Karpas-422 (cell line): ENCODE results near the gene PRCC. TPM values are rescaled to one million over a fixed set of nuclear protein-coding genes. Genes with fewer than 3 reads are reported as not detected.
"Not testable (repeated sequence)": the region's sequence is repeated elsewhere in the genome, so short reads cannot be mapped to it uniquely, and the experiment has no call there.

Source experiments
- DNase-seq: peaks from one replicate; pipeline ENCODE4 v3.0.0-alpha.2; 2015
- H2AFZ ChIP-seq: fragments of 200-600 bp; sonication (generic); 2 replicates; pipeline ENCODE4 v1.6.1; 2014; ENCODE audit warnings: antibody characterized with exemption, low read length, mixed read lengths
- H3K27ac ChIP-seq: fragments of 200-600 bp; sonication (generic); 2 replicates; pipeline ENCODE4 v1.5.1; 2014; ENCODE audit warnings: mild to moderate bottlenecking, low read length, moderate library complexity
- H3K27me3 ChIP-seq: fragments of 200-600 bp; sonication (generic); 2 replicates; pipeline ENCODE4 v1.6.1; 2014; ENCODE audit warnings: low read length, mixed read lengths
- H3K36me3 ChIP-seq: fragments of 200-600 bp; sonication (generic); 2 replicates; pipeline ENCODE4 v1.6.1; 2014; ENCODE audit warnings: low read length, mixed read lengths; ENCODE audit not compliant: insufficient read depth
- H3K4me1 ChIP-seq: fragments of 200-600 bp; sonication (generic); 2 replicates; pipeline ENCODE4 v1.6.1; 2014; ENCODE audit warnings: mild to moderate bottlenecking, low read length, mixed read lengths
- H3K4me2 ChIP-seq: fragments of 200-600 bp; sonication (generic); 2 replicates; pipeline ENCODE4 v1.6.1; 2014; ENCODE audit warnings: low read length, low read depth, mild to moderate bottlenecking; ENCODE audit not compliant: poor library complexity, severe bottlenecking
- H3K4me3 ChIP-seq: fragments of 200-600 bp; sonication (generic); 2 replicates; pipeline ENCODE4 v1.5.1; 2014; ENCODE audit warnings: mild to moderate bottlenecking, antibody characterized with exemption, low read length, mixed read lengths
- H3K79me2 ChIP-seq: fragments of 200-600 bp; sonication (generic); 2 replicates; pipeline ENCODE4 v1.6.1; 2014; ENCODE audit warnings: mild to moderate bottlenecking, low read length, mixed read lengths
- H3K9ac ChIP-seq: fragments of 200-600 bp; sonication (generic); 2 replicates; pipeline ENCODE4 v1.6.0; 2014; ENCODE audit warnings: low read length
- H3K9me2 ChIP-seq: fragments of 200-600 bp; sonication (generic), shearing (Covaris generic); replicated peaks from 2 replicates; pipeline ENCODE4 v1.6.0; 2014; ENCODE audit warnings: mild to moderate bottlenecking, low read length, moderate library complexity; ENCODE audit not compliant: insufficient read depth
- H3K9me3 ChIP-seq: fragments of 300-700, 200-600 bp; sonication (generic); 2 replicates; pipeline ENCODE4 v1.6.1; 2014; ENCODE audit warnings: low read length, mixed read lengths
- H4K20me1 ChIP-seq: fragments of 200-600 bp; sonication (generic); 2 replicates; pipeline ENCODE4 v1.6.1; 2014; ENCODE audit warnings: mild to moderate bottlenecking, antibody characterized with exemption, low read length, low read depth; ENCODE audit not compliant: insufficient read depth
- total RNA-seq: library from RNA; depleted of rRNA; stranded (reverse); fragments of >200 nt; shearing (Covaris generic); gene quantifications from 2 replicates; pipeline ENCODE4 v1.2.3, GENCODE V29; 2014; ENCODE audit warnings: low replicate concordance

Gene PRCC
- total RNA-seq, 1 experiment from 2014 or later: 39.6 TPM

DNA sequence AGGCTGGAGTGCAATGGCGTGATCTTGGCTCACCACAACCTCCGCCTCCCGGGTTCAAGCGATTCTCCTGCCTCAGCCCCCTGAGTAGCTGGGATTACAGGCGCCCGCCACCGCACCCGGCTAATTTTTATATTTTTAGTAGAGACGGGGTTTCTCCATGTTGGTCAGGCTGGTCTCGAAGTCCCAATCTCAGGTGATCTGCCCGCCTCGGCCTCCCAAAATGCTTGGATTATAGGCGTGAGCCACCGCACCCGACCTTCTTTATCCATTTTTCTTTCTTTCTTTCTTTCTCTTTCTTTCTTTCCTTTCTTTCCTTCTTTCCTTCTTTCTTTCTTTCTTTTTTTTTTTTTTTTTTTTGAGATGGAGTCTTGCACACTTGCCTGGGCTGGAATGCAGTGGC is 2.2 kb upstream of the PRCC start:
- H2AFZ ChIP-seq, DNase-seq, H4K20me1 ChIP-seq: not testable (repeated sequence)

GRCh38 chr1:156765666-156766065 is 1.7 kb upstream of the PRCC start:
- Histone ChIP-seq H3K36me3 (peaks cover 3% of the 10 kb centered on the region; the same call in 1 of the 2 replicates), H2AFZ (peak overlapping the region; percentile 51), H4K20me1 (peaks cover 7% of the 10 kb centered on the region; the same call in 1 of the 2 replicates), H3K9ac (peak overlapping the region; percentile 87), H3K27ac (peak overlapping the region; percentile 40; the same call in 1 of the 2 replicates), H3K27me3 (no peaks in the 10 kb centered on the region), H3K9me3 (no peaks in the 10 kb centered on the region), H3K79me2 (peaks cover 47% of the 10 kb centered on the region), H3K4me1 (peaks cover 24% of the 10 kb centered on the region), H3K4me2 (peak overlapping the region; percentile 92), H3K9me2 (no peaks in the 10 kb centered on the region), H3K4me3 (peak overlapping the region; percentile 86)
- DNase-seq: no peak

More for the DNA sequence above, 2.2 kb upstream of the PRCC start:
- not testable (repeated sequence) for H3K27me3 ChIP-seq, H3K9ac ChIP-seq, H3K9me2 ChIP-seq, H3K4me3 ChIP-seq, H3K27ac ChIP-seq, H3K9me3 ChIP-seq, H3K36me3 ChIP-seq, H3K4me2 ChIP-seq
- Histone ChIP-seq H3K79me2 (peaks cover 41% of the 10 kb centered on the region), H3K4me1 (peaks cover 21% of the 10 kb centered on the region)

- Histone ChIP-seq H3K4me2 (peak overlapping the region; percentile 92), H3K36me3 (peaks cover 8% of the 10 kb centered on the region; the same call in 1 of the 2 replicates), H3K4me3 (peak overlapping the region; percentile 86), H3K27ac (peak overlapping the region; percentile 40; the same call in 1 of the 2 replicates), H3K27me3 (no peaks in the 10 kb centered on the region), H4K20me1 (peaks cover 7% of the 10 kb centered on the region; the same call in 1 of the 2 replicates), H3K4me1 (peaks cover 30% of the 10 kb centered on the region), H3K9me3 (no peaks in the 10 kb centered on the region), H3K9ac (peak overlapping the region; percentile 87), H2AFZ (peak overlapping the region; percentile 51), H3K9me2 (no peaks in the 10 kb centered on the region), H3K79me2 (peaks cover 55% of the 10 kb centered on the region)
- DNase-seq: no peak
Measured at GRCh38 chr1:156766298-156767100, 836 bp upstream of the PRCC start.

DNA sequence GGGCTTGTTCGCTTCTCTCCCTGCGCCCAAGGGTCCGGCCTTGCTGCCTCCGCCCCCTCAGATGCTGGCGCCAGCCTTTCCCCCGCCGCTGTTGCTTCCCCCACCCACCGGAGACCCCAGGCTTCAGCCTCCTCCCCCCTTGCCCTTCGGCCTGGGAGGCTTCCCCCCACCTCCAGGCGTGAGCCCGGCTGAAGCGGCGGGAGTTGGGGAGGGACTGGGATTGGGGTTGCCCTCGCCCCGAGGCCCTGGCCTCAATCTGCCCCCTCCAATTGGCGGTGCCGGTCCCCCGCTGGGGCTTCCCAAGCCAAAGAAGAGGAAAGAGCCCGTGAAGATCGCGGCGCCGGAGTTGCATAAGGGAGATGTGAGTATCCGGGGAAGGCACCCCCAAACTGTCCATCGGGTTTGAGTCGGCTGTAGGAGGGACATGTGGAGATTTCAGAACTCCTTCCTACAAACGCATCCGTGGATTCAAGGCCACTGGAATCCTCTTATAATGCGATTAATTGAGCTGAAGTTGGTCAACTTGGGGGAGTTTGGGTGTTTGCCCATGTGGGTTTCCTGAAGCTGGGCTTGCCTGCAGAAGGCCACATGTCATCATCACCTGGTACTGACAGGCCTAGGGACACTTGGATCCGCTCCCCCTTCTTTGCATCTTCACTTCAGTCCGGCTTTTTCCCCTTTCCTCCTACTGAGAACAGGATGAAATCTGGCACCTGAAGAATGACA is 707 bp downstream of the PRCC start:
- H3K4me1 ChIP-seq: peaks cover 30% of the 10 kb centered on the region
- peak overlapping the region; percentile 96 for H3K9ac ChIP-seq
- H2AFZ ChIP-seq: no peak overlapping the region
- H4K20me1 ChIP-seq: peaks cover 11% of the 10 kb centered on the region; the same call in 1 of the 2 replicates
- peak overlapping the region; percentile 67; the same call in 1 of the 2 replicates for H3K27ac ChIP-seq
- H3K9me2 ChIP-seq: no peaks in the 10 kb centered on the region
- peaks cover 17% of the 10 kb centered on the region; the same call in 1 of the 2 replicates for H3K36me3 ChIP-seq
- peak; percentile 62 for DNase-seq
- peaks cover 70% of the 10 kb centered on the region for H3K79me2 ChIP-seq
- peak overlapping the region; percentile 92 for H3K4me3 ChIP-seq
- H3K4me2 ChIP-seq: peak overlapping the region; percentile 95
- no peaks in the 10 kb centered on the region for H3K9me3 ChIP-seq
- no peaks in the 10 kb centered on the region for H3K27me3 ChIP-seq

DNA sequence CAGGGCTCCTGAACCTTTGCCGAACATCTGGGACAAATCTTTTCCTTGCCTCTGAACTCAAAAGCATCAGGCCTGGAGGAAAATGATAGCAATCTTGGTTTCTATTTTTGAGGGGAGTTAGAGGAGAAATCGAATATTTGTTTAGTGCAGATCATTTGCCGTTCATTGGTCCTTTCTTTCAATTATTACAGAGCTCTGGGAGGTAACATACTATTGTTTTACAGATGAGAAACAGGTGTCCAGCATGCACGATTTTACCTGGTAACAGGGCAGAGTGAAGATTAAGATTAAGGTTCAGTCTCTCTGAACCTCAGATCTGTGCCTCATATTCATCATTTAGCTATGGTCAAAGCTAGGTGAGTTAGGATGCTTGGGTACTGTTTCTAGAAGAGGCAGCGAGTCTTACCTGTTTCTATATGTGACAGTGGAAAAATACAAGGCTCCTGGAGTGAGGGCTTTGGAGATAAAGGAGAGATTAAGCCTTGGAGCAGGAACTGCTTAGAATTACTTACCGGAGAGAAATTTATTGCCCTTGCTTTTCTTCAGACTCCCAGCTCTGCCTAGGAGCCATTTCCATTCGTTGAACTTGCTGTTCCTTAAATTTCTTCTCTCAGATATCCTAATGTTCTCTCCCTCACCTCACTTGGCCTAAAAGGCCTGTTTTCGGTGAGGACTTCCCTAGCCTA is 1.4 kb downstream of the PRCC start:
- Histone ChIP-seq H3K4me3 (peak overlapping the region; percentile 92), H3K4me1 (peaks cover 30% of the 10 kb centered on the region), H4K20me1 (peaks cover 11% of the 10 kb centered on the region; the same call in 1 of the 2 replicates), H2AFZ (no peak overlapping the region), H3K79me2 (peaks cover 77% of the 10 kb centered on the region), H3K27me3 (no peaks in the 10 kb centered on the region), H3K27ac (peak overlapping the region; percentile 67; the same call in 1 of the 2 replicates), H3K4me2 (peak overlapping the region; percentile 95), H3K36me3 (peaks cover 17% of the 10 kb centered on the region; the same call in 1 of the 2 replicates), H3K9me2 (no peaks in the 10 kb centered on the region), H3K9me3 (no peaks in the 10 kb centered on the region), H3K9ac (peak overlapping the region; percentile 96)
- DNase-seq: no peak

DNA sequence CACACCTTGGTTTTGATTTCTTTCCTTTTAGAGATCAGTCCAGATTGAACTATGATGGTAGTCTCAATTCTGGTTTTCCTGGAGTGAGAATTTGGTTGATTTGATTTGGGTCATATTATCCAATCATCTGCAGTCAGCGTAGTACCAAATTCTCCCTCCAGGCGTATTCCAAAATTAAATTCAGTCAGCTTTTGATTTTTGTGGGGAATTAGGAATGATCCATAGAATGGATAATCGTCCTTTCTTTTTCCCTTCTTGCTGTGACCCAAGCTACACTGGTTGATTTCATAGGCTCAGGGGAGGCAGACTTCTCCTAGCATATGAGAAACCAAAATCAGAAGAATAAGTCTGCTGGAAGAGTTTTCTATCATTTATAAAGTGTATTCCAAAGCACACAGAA is 4.9 kb downstream of the PRCC start:
- Histone ChIP-seq H3K36me3 (peaks cover 17% of the 10 kb centered on the region; the same call in 1 of the 2 replicates), H3K79me2 (peaks cover 93% of the 10 kb centered on the region), H3K4me1 (peaks cover 22% of the 10 kb centered on the region), H3K9ac (no peak overlapping the region), H3K27me3 (no peaks in the 10 kb centered on the region), H3K4me3 (no peak overlapping the region), H3K9me2 (no peaks in the 10 kb centered on the region), H2AFZ (no peak overlapping the region), H3K27ac (no peak overlapping the region), H3K9me3 (no peaks in the 10 kb centered on the region), H3K4me2 (no peak overlapping the region), H4K20me1 (peaks cover 20% of the 10 kb centered on the region; the same call in 1 of the 2 replicates)
- no peak for DNase-seq

DNA sequence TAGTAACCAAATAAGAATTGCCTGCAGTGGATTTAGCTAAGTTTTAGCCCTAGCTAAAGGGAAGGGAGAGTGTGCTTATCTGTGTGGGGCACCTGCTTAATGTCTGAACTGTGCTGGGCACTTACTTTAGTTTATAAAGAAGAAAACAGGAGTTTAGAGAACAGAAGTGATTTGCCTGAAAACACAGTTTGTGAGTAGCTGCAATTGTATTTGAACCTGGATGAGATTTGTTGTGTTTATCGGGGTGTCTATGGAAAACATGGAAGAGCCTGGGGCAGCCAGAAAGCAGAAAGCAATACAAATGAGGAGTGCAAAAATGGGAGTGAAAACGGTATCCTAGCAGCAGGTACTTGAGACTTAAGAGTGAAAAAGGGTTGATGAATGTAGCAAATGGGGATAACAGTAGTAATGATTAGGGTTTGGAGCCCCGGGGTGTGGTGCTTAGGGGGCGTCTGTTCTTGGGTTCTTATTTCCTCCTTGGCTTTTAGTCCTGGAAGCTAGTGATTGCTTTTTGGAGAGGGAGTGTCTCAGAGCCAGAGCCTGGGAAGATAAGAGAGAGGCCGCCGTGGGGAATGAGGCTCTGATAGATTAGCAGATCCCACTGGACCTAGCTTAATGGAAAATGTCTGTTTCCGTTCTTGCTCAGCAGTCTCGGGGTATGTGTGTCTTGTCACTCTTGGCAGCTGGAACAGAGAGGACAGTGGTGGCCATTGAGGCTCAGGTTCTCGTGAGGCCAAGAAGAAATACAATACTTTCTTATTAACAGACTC is 5.6 kb downstream of the PRCC start:
- Histone ChIP-seq H3K27me3 (no peaks in the 10 kb centered on the region), H3K9me2 (no peaks in the 10 kb centered on the region), H3K27ac (no peak overlapping the region), H3K79me2 (peaks cover 94% of the 10 kb centered on the region), H3K36me3 (peaks cover 17% of the 10 kb centered on the region; the same call in 1 of the 2 replicates), H3K4me1 (peaks cover 22% of the 10 kb centered on the region), H3K9ac (no peak overlapping the region), H4K20me1 (peaks cover 20% of the 10 kb centered on the region; the same call in 1 of the 2 replicates), H3K9me3 (no peaks in the 10 kb centered on the region), H3K4me2 (no peak overlapping the region), H2AFZ (no peak overlapping the region), H3K4me3 (no peak overlapping the region)
- no peak for DNase-seq
